NOMO-1 (cell line): Measurements from ENCODE around the gene BZW1.

Source experiments
- DNase-seq, 2 experiments: peaks; one replicate each; lab custom pipeline; 2025; ENCODE audit not compliant: unreplicated experiment in 2 of 2; lab: John Stamatoyannopoulos, UW

BZW1 gene

GRCh38 chr2:200869014-200869413, 57.3 kb downstream of the BZW1 start:
- DNase-seq: no peak

- DNase-seq: peak in 1 of 2 experiments; percentile 40
Observed at GRCh38 chr2:200871151-200871550, 59.4 kb downstream of the BZW1 start.

GRCh38 chr2:200873560-200873959, 61.9 kb downstream of the BZW1 start:
- no peak for DNase-seq
